22Rv1 (cell line): ENCODE data around the gene BCAN.
A peak's percentile ranks its signal among the peaks of the same experiment; 100 is the strongest.

Source experiments
- H3K27ac ChIP-seq: fragments of 450-650 bp; 2 replicates; pipeline ENCODE4 v1.5.1; 2017
- CTCF ChIP-seq: fragments of 450-650 bp; IDR thresholded peaks from 2 replicates; pipeline ENCODE4 v1.5.1; 2017; ENCODE audit warnings: mild to moderate bottlenecking
- ZFX ChIP-seq: fragments of 450-650 bp; IDR thresholded peaks from 2 replicates; pipeline ENCODE4 v1.6.1; 2017; ENCODE audit warnings: antibody characterized with exemption, borderline replicate concordance

The BCAN gene

DNA sequence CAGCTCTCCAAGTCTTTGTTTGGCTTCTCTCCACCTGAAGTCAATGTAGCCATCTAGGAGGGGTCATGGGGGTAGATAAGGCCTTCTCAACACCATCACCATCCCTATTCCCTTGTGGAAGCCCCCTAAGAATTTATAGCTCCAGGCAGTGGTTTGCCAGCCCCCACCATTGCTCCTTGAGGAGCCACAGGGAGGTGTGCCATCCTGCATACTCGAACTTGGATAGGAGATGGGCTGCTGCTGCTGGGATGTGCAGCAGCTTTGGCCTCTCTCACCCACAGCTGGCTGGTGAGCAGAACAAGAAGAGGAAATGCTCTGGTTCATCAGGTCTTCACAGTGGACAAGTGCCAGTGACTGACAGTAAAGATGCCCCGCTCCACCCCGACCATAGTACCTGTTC, 45.5 kb upstream of the BCAN start:
- peak overlapping the region; percentile 89 for H3K27ac ChIP-seq
- TF ChIP-seq ZFX (no peak), CTCF (no peak)

GRCh38 chr1:156598125-156598524, 43.8 kb upstream of the BCAN start:
- TF ChIP-seq CTCF: no peak
- TF ChIP-seq ZFX: no peak

DNA sequence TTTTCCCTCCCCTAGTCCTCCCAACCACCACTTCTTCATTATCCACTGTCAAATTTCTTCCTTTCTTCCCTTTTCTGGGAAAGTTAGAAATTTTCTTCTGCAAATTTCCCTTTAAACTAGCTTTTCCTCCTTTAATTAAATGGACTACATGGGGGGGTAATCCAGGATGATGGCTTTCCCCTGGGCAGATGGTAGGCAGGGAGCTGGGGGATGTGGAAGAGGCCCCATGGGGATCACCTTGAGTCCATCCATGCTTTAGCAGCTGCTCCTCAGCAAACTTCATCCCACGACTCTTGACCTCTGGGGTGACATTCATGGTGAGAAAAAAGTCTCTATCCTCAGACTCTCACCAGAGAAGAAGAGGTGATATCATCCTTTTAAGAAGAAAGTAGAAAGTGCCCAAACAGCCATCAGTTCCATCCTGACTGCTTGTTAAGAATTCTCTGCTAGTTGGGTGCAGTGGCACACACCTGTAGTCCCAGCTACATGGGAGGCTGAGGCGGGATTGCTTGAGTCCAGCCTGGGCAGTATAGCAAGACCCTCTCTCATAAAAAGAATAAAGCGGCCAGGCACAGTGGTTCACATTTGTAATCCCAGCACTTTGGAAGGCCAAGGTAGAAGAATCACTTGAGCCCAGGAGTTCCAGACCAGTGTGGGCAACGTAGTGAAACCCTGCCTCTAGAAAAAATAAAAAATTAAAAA, 43.0 kb upstream of the BCAN start:
- peak overlapping the region; percentile 86; the same call in 1 of the 2 replicates for H3K27ac ChIP-seq
- TF ChIP-seq ZFX (no peak), CTCF (no peak)

More at GRCh38 chr1:156598125-156598524, 43.8 kb upstream of the BCAN start:
- peak overlapping the region; percentile 14; the same call in 1 of the 2 replicates for H3K27ac ChIP-seq

DNA sequence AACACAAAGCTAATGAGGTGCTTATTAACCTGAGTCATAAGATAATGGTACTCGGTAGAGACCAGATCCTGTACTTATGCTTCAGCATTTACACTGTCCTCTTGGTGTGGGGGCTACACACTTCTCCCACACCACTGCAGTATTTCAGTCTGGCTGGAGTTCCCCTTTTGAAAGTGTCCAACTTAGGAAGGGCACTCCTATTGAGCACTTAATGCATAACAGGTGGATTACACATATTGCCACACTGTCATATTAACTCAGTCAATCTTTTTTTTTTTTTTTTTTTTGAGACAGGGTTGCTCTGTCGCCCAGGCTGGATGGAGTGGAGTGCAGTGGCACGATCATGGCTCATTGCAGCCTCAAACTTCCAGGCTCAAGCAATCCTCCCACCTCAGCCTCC, 42.1 kb upstream of the BCAN start:
- TF ChIP-seq CTCF (peak; percentile 34; the same call in 1 of the 2 replicates), ZFX (no peak)
- peak overlapping the region; percentile 86 for H3K27ac ChIP-seq

GRCh38 chr1:156600733-156601121, 41.2 kb upstream of the BCAN start:
- TF ChIP-seq CTCF (no peak), ZFX (no peak)
- H3K27ac ChIP-seq: peak overlapping the region; percentile 86

DNA sequence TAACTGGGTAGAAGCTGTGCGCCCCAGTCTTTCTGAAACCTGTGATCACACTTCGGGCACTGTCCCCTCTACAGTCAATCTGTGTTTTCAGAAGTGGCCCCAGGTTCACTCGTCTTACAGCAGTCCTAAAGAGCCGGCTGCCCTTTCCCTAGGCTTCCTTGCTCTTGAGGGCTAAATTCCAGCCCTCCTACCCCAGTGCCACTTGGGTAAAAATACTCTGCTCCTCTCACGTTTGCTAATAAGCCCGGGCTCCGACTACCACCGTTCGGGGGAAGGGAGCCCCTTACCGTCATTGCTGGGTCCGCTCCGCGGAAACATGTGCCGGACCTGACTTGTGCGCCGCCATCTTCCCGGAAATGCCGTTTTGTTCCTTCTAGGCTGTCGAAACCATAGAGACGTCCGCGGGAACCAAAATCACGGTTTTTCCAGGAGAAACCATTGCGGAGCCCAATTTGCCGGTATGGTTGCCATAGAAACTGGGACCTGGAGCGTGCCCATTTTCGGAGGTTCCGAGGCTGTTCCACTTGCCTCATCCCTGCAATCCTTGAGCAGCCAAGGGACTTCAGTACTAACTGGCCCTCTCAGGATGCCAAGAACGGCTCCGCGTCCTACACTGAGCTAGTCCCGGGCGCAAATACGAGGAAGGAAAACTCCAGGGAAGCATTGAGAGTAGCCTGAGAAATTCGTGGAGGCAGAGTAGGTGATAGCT, 40.6 kb upstream of the BCAN start, which contains the start of gene GPATCH4:
Gene GPATCH4, minus strand, starts transcription at position 358 of the 709 bp plus-strand sequence.
- no peak for TF ChIP-seq CTCF
- no peak for TF ChIP-seq ZFX
- peak within 1 kb of the TSS; percentile 86 for H3K27ac ChIP-seq

GRCh38 chr1:156601892-156602291, 40.0 kb upstream of the BCAN start:
- no peak for TF ChIP-seq ZFX
- TF ChIP-seq CTCF: no peak
- peak overlapping the region; percentile 86 for H3K27ac ChIP-seq
